GM12878 (cell line): ENCODE data around the gene CNTRL. TPM values are rescaled to one million over a fixed set of nuclear protein-coding genes. Genes with fewer than 3 reads are reported as not detected.

Source experiments
- ATAC-seq: fragments of 200-7000 bp; cut with Tn5 transposase; 3 replicates; pipeline ENCODE4 v1.9.1; 2020; ENCODE audit warnings: mild to moderate bottlenecking, moderate library complexity
- BruUV-seq: library from RNA; stranded (reverse); fragments of 400-500 nt; replicated peaks from 2 replicates; lab custom pipeline; 2021; lab: Mats Ljungman, UMichigan
- CTCF ChIA-PET: fragments of 300-600 bp; sonication (Branson Sonifier 250); formaldehyde crosslinking; extraction: SDS; loops from one replicate; lab custom pipeline; 2021; ENCODE audit warnings: inconsistent platforms; lab: Yijun Ruan, JAX
- POLR2A ChIA-PET: fragments of 350-600 bp; formaldehyde crosslinking; extraction: SDS; loops from one replicate; lab custom pipeline; 2021; ENCODE audit warnings: inconsistent platforms; lab: Charles Lee
- RAD21 ChIA-PET: fragments of 300-600 bp; sonication (Branson Sonifier 250); formaldehyde crosslinking; loops from one replicate; lab custom pipeline; 2023; ENCODE audit warnings: antibody characterized with exemption; ENCODE audit not compliant: unreplicated experiment; lab: Charles Lee
- SMC1A ChIA-PET: fragments of 300-600 bp; sonication (Branson Sonifier 250); formaldehyde crosslinking; loops from one replicate; lab custom pipeline; 2023; ENCODE audit not compliant: unreplicated experiment, uncharacterized antibody; lab: Charles Lee
- DNase-seq: peaks from one replicate; pipeline ENCODE4 v3.0.0-alpha.2; 2011; ENCODE audit warnings: low read depth, low spot score
- FAIRE-seq: peaks from 3 replicates; lab custom pipeline; 2011; peaks lifted over from hg19 to GRCh38; lab: Jason Lieb, UNC
- H2AFZ ChIP-seq: 2 replicates; pipeline ENCODE4 v1.6.0; 2011; ENCODE audit warnings: low read depth, low read length, control low read depth; ENCODE audit not compliant: control insufficient read depth
- H3K27ac ChIP-seq: 2 replicates; pipeline ENCODE4 v1.5.1; 2011; ENCODE audit warnings: control low read depth; ENCODE audit not compliant: control insufficient read depth, insufficient read depth
- H3K27me3 ChIP-seq, 2 experiments: replicated peaks in 1 of 2; 2 replicates each; pipeline versions ENCODE4 v1.6.0 to v1.6.1; 2011; ENCODE audit warnings: low read length in 1 of 2; ENCODE audit not compliant: control insufficient read depth in 2 of 2, insufficient read depth in 2 of 2
- H3K36me3 ChIP-seq, 2 experiments: 2 replicates each; pipeline ENCODE4 v1.5.1; 2011; ENCODE audit warnings: low read length in 1 of 2; ENCODE audit not compliant: control insufficient read depth in 2 of 2, insufficient read depth in 2 of 2
- H3K4me1 ChIP-seq: 2 replicates; pipeline ENCODE4 v1.6.1; 2011; ENCODE audit warnings: mild to moderate bottlenecking, low read length, moderate library complexity, mixed read lengths; ENCODE audit not compliant: control insufficient read depth, insufficient read depth
- H3K4me2 ChIP-seq: 2 replicates; pipeline ENCODE4 v1.6.0; 2011; ENCODE audit warnings: control low read depth; ENCODE audit not compliant: control insufficient read depth, insufficient read depth
- H3K4me3 ChIP-seq: fragments of 200-600 bp; sonication (generic); 2 replicates; pipeline ENCODE4 v1.5.1; 2016
- H3K79me2 ChIP-seq: 2 replicates; pipeline ENCODE4 v1.6.0; 2011; ENCODE audit warnings: low read length; ENCODE audit not compliant: control insufficient read depth, insufficient read depth
- H3K9ac ChIP-seq: 2 replicates; pipeline ENCODE4 v1.8.0; 2011; ENCODE audit warnings: low read length, control low read depth, mixed read lengths; ENCODE audit not compliant: control insufficient read depth, insufficient read depth
- H3K9me3 ChIP-seq: replicated peaks from 3 replicates; pipeline ENCODE4 v1.5.1; 2011; ENCODE audit warnings: mild to moderate bottlenecking, low read length; ENCODE audit not compliant: control insufficient read depth, insufficient read depth
- H4K20me1 ChIP-seq: 2 replicates; pipeline ENCODE4 v1.6.0; 2011; ENCODE audit not compliant: control insufficient read depth, insufficient read depth
- BACH1 ChIP-seq: fragments of 450-650 bp; IDR thresholded peaks from 2 replicates; pipeline ENCODE4 v1.6.1; 2017; ENCODE audit warnings: mild to moderate bottlenecking, borderline replicate concordance
- GATAD2B ChIP-seq: fragments of 450-650 bp; conservative IDR thresholded peaks from 2 replicates; pipeline ENCODE4 v1.6.1; 2017; ENCODE audit warnings: low read depth, mild to moderate bottlenecking, moderate library complexity
- KLF5 ChIP-seq: fragments of 450-650 bp; IDR thresholded peaks from 2 replicates; pipeline ENCODE4 v1.6.1; 2014; ENCODE audit warnings: mild to moderate bottlenecking; ENCODE audit not compliant: partially characterized antibody
- NFYA ChIP-seq: IDR thresholded peaks from 2 replicates; pipeline ENCODE4 v1.6.1; 2011; ENCODE audit warnings: low read depth, mild to moderate bottlenecking, low read length, improper control_type of control experiment, borderline replicate concordance
- PAX5 ChIP-seq: IDR thresholded peaks from 2 replicates; pipeline ENCODE4 v1.6.1; 2011; ENCODE audit warnings: low read depth, low read length, borderline replicate concordance
- RAD51 ChIP-seq: fragments of 450-650 bp; IDR thresholded peaks from 2 replicates; pipeline ENCODE4 v1.6.1; 2016; ENCODE audit warnings: moderate library complexity, mild to moderate bottlenecking, inconsistent platforms
- RFX5 ChIP-seq: IDR thresholded peaks from 2 replicates; pipeline ENCODE4 v1.6.1; 2011; ENCODE audit warnings: low read depth, low read length, improper control_type of control experiment
- SUPT20H ChIP-seq: IDR thresholded peaks from 2 replicates; pipeline ENCODE4 v1.6.1; 2011; ENCODE audit warnings: low read depth, mild to moderate bottlenecking, low read length, moderate library complexity, borderline replicate concordance; ENCODE audit not compliant: control insufficient read depth
- ZNF217 ChIP-seq: fragments of 450-650 bp; IDR thresholded peaks from 2 replicates; pipeline ENCODE4 v1.6.1; 2017; ENCODE audit warnings: antibody characterized with exemption, mild to moderate bottlenecking
- in situ Hi-C: fragments of 300-500 bp; cut with MboI; formaldehyde crosslinking; loops from 9 replicates; pipeline ENCODE4 v1.14.3; 2018; ENCODE audit warnings: mixed read lengths
- intact Hi-C: fragments of 100-400 bp; cut with micrococcal nuclease; formaldehyde crosslinking; loops from one replicate; pipeline ENCODE4 v1.14.2; 2022; ENCODE audit not compliant: unreplicated experiment
- polyA plus RNA-seq, 11 experiments: library from polyadenylated mRNA; depleted of rRNA in 4 of 11; unstranded in 6 of 11; stranded (reverse) in 5 of 11; fragments of >200 nt; fragmentation: Nextera tagmentation in 4 of 11; fragmentation: Illumina TruSeq in 1 of 11; extraction: Ambion mirVana in 4 of 11; extraction: Trizol in 1 of 11; gene quantifications; 1 replicate in 1 of 11; 2 replicates in 10 of 11; pipeline versions ENCODE4 v1.2.1 to v1.2.3, GENCODE V29; 2011 to 2016; ENCODE audit warnings: inconsistent platforms in 2 of 11, missing spikeins in 2 of 11, low read depth in 1 of 11
- total RNA-seq, 4 experiments: library from RNA; depleted of rRNA in 3 of 4; stranded (reverse); fragments of >200 nt in 3 of 4; fragmentation: Illumina TruSeq in 1 of 4; extraction: Trizol in 1 of 4; gene quantifications; 2 replicates each; pipeline versions ENCODE4 v1.2.1 to v1.2.3, GENCODE V29; 2013 to 2021

CNTRL gene
- total and polyA plus RNA-seq, 10 of the 15 experiments (the other 5 are each of a cell fraction or from before 2014, with no cell fraction given), result 20.0 to 65.4 (median 38.8) TPM

GRCh38 chr9:121204611-121205010, 129.9 kb downstream of the CNTRL start:
- intact Hi-C loops, result no loop called here
- H3K4me3 ChIP-seq, result no peak overlapping the region
- ATAC-seq (no peak), DNase-seq (no peak), FAIRE-seq (no peak)
- H2AFZ ChIP-seq, result no peak overlapping the region
- no peak overlapping the region for H3K27ac ChIP-seq
- ChIA-PET CTCF (interaction anchor here (1.0 to 2.7 kb wide), 3 partner anchors 9 to 223 kb away, joined by 4 to 13 read pairs (median 4); no protein-coding TSS in a partner anchor), POLR2A (interaction anchor here (1.4 kb wide), 1 partner anchor 84 kb away, joined by 4 read pairs; no protein-coding TSS in a partner anchor), SMC1A (interaction anchor here (1.0 to 1.5 kb wide), 4 partner anchors 8 to 83 kb away, joined by 3 to 4 read pairs (median 3); no protein-coding TSS in a partner anchor), RAD21 (interaction anchor here (1.0 kb wide), 1 partner anchor 9 kb away, joined by 4 read pairs; no protein-coding TSS in a partner anchor)
- in situ Hi-C loops, result no loop called here
- BruUV-seq, result no TSS peak
- H3K79me2 ChIP-seq, result peaks cover 29% of the 10 kb centered on the region
- no peaks in the 10 kb centered on the region for H3K36me3 ChIP-seq
- H3K4me1 ChIP-seq, result peaks cover 21% of the 10 kb centered on the region
- H3K9me3 ChIP-seq, result no peaks in the 10 kb centered on the region
- no peaks in the 10 kb centered on the region for H3K27me3 ChIP-seq
- no peak overlapping the region for H3K9ac ChIP-seq
- 0 out of 2 replicates have a peak, but pooled peaks cover 4% of the 10 kb centered on the region for H4K20me1 ChIP-seq
- TF ChIP-seq BACH1 (no peak), SUPT20H (no peak), ZNF217 (no peak), RFX5 (no peak), RAD51 (no peak), GATAD2B (no peak), NFYA (no peak), KLF5 (no peak), PAX5 (no peak)
- H3K4me2 ChIP-seq, result no peak overlapping the region
